Stimulated activated CD8-positive, alpha-beta memory T cell treated with anti-CD3 and anti-CD28 coated beads, Interleukin-2, amount 100 ng/mL, for 48 hours (primary cell): ENCODE measurements around the gene LIME1.
A peak's percentile ranks its signal among the peaks of the same experiment; 100 is the strongest.
"Not testable (repeated sequence)": the region's sequence is repeated elsewhere in the genome, so short reads cannot be mapped to it uniquely, and the experiment has no call there.

ENCODE experiments used
- DNase-seq, 2 donors: peaks; one replicate each; pipeline ENCODE4 v3.0.0-alpha.2; 2020; ENCODE audit warnings: low read depth in 2 of 2

LIME1 gene

GRCh38 chr20:63707558-63708300, 28.7 kb upstream of the LIME1 start, which contains the start of the genes ARFRP1 and ZGPAT:
Gene ARFRP1 (minus strand): TSS chr20:63707976. CDS start chr20:63707091, 885 bp downstream.
Gene ZGPAT (plus strand): TSS chr20:63708039. CDS start chr20:63708581, 542 bp downstream.
- peak; percentile 79 to 80 for DNase-seq

- no peak for DNase-seq
Observed at GRCh38 chr20:63708301-63709148, 27.9 kb upstream of the LIME1 start.

- no peak for DNase-seq
Observed at GRCh38 chr20:63709149-63709527, 27.3 kb upstream of the LIME1 start.

GRCh38 chr20:63711085-63711645, 25.3 kb upstream of the LIME1 start:
- DNase-seq = no peak

- DNase-seq = no peak
Observed at GRCh38 chr20:63712191-63712590, 24.3 kb upstream of the LIME1 start.

GRCh38 chr20:63714858-63715257, 21.6 kb upstream of the LIME1 start:
- no peak for DNase-seq

GRCh38 chr20:63718996-63719395, 17.5 kb upstream of the LIME1 start:
- no peak for DNase-seq

GRCh38 chr20:63722967-63723622, 13.4 kb upstream of the LIME1 start:
- not testable (repeated sequence) for DNase-seq

GRCh38 chr20:63730189-63730733, 6.2 kb upstream of the LIME1 start:
- not testable (repeated sequence) for DNase-seq

- no peak for DNase-seq
Observed at GRCh38 chr20:63731410-63731809, 5.1 kb upstream of the LIME1 start.

GRCh38 chr20:63732118-63733095, 4.1 kb upstream of the LIME1 start:
- DNase-seq = no peak

- DNase-seq = no peak
Observed at GRCh38 chr20:63733117-63733516, 3.3 kb upstream of the LIME1 start.

- DNase-seq = no peak
Observed at GRCh38 chr20:63733579-63734081, 2.8 kb upstream of the LIME1 start.

- DNase-seq = no peak
Observed at GRCh38 chr20:63734111-63734945, 2.1 kb upstream of the LIME1 start.

- no peak for DNase-seq
Observed at GRCh38 chr20:63734946-63735858, 1.3 kb upstream of the LIME1 start.

- no peak for DNase-seq
Observed at GRCh38 chr20:63736893-63737694, 630 bp downstream of the LIME1 start.

GRCh38 chr20:63737695-63737944, 1.2 kb downstream of the LIME1 start:
- no peak for DNase-seq
